Aorta (tissue), 5 donors: Measurements from ENCODE around the gene ZNF521. TPM values are rescaled to one million over a fixed set of nuclear protein-coding genes. Genes with fewer than 3 reads are reported as not detected.

Source experiments
- ATAC-seq: fragments of 200-7000 bp; cut with Tn5 transposase; one replicate; pipeline ENCODE4 v1.9.1; 2022; ENCODE audit warnings: moderate library complexity; ENCODE audit not compliant: low FRiP score
- DNase-seq, 2 donors: peaks; one replicate each; pipeline ENCODE4 v3.0.0-alpha.2; 2020
- H3K27ac ChIP-seq, 2 donors: one replicate each; pipeline ENCODE4 v1.5.1; 2013; ENCODE audit warnings: low read length in 2 of 2, mild to moderate bottlenecking in 2 of 2, moderate library complexity in 2 of 2, control low read depth in 1 of 2, inconsistent platforms in 1 of 2, low read depth in 1 of 2
- H3K27me3 ChIP-seq, 2 donors: one replicate each; pipeline ENCODE4 v1.6.1; 2013; ENCODE audit warnings: control low read depth in 1 of 2, low read length in 1 of 2, mild to moderate bottlenecking in 1 of 2, moderate library complexity in 1 of 2; ENCODE audit not compliant: insufficient read depth in 2 of 2, control insufficient read depth in 1 of 2
- H3K36me3 ChIP-seq, 2 donors: one replicate each; pipeline ENCODE4 v1.6.1; 2013; ENCODE audit warnings: control low read depth in 1 of 2, low read length in 1 of 2, mild to moderate bottlenecking in 1 of 2; ENCODE audit not compliant: insufficient read depth in 2 of 2, control insufficient read depth in 1 of 2
- H3K4me1 ChIP-seq, 2 donors: one replicate each; pipeline ENCODE4 v1.6.1; 2013; ENCODE audit warnings: low read length in 2 of 2, control low read depth in 1 of 2, mild to moderate bottlenecking in 1 of 2, moderate library complexity in 1 of 2; ENCODE audit not compliant: insufficient read depth in 2 of 2, control insufficient read depth in 1 of 2
- H3K4me3 ChIP-seq, 2 donors: one replicate each; pipeline ENCODE4 v1.5.1; 2013; ENCODE audit warnings: low read length in 2 of 2, control low read depth in 1 of 2, mild to moderate bottlenecking in 1 of 2
- H3K9me3 ChIP-seq: one replicate; pipeline ENCODE4 v1.6.1; 2013; ENCODE audit warnings: mild to moderate bottlenecking, low read length; ENCODE audit not compliant: control insufficient read depth
- WGBS, 2 donors: extraction: QIAGEN DNeasy Blood & Tissue Kit; methylation state at CpG; one replicate each; pipeline ENCODE4 v1.1.7; 2013; 5-methylcytosine and 5-hydroxymethylcytosine counted together
- intact Hi-C, 2 donors: fragments of 100-400 bp; cut with DNase I; formaldehyde crosslinking; loops; one replicate each; pipeline versions ENCODE4 v1.14.2 to v1.15.0; 2022
- polyA plus RNA-seq, 2 donors: library from polyadenylated mRNA; stranded (reverse); fragments of 200-250 nt; gene quantifications; one replicate each; pipeline ENCODE4 v1.2.3, GENCODE V29; 2013
- total RNA-seq, 2 donors: library from RNA; stranded (reverse); fragmentation: NEBNext Ultra II Directional; extraction: Animal tissue kit (Norgen Biotek cat#: 25700); gene quantifications; one replicate each; pipeline ENCODE4 v1.2.1, GENCODE V29; 2021
- donor health status: healthy with polysubstance abuse.
- donor health status: Bipolar disorder and iron deficiency.
- donor health status: DM: no; HTN: no; CAD: no.
- donor health status: DM: no; HTN: no; CAD: no.
- donor health status: DM: yes; HTN: yes; CAD: no.

The ZNF521 gene
- total and polyA plus RNA-seq, 4 donors = 0.84 to 88.7 (median 14.6) TPM

DNA sequence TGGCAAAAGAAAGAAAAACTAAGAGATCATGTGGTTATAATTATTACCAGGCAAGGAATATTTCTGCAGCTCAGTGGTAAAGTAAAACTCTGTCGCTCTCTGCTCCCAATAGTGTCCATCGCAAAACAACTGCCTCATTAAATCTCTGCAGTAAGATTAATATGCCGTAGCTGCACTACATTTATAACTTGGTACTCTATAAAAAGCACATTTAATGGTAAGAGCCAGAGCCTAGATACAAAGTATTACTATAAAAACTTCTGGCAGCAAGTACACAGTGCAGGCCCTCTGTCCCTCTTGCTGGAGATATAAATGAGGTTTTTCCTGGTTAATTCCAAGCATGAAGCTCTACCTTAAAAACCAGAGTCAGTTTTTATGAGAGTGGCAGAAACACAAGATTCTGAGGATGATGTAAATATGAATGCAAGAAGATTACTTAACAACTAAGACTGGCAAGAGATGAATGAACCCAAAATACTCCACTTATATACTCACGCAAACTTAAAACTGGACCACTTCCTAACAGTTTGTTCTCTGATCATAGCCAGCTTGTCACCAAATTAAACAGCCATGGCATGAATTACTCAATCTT lies 25.5 kb downstream of the ZNF521 start:
- no peak overlapping the region for H3K27ac ChIP-seq
- ATAC-seq (peak; percentile 9), DNase-seq (no peak)
- intact Hi-C loops = no loop called here
- H3K4me1 ChIP-seq = peaks cover 0 to 3% of the 10 kb centered on the region in 2 donors
- no peaks in the 10 kb centered on the region for H3K27me3 ChIP-seq
- no peaks in the 10 kb centered on the region for H3K9me3 ChIP-seq
- no peaks in the 10 kb centered on the region for H3K36me3 ChIP-seq
- H3K4me3 ChIP-seq = no peak overlapping the region
- 18 to 22% methylated on average over 4 of the region's 4 CpGs for WGBS, 2 donors

GRCh38 chr18:25322806-25323205 lies 29.2 kb downstream of the ZNF521 start:
- no peaks in the 10 kb centered on the region for H3K9me3 ChIP-seq
- H3K36me3 ChIP-seq = no peaks in the 10 kb centered on the region
- ATAC-seq (no peak), DNase-seq (no peak)
- peaks cover 0 to 3% of the 10 kb centered on the region in 2 donors for H3K4me1 ChIP-seq
- WGBS, 2 donors = 84 to 87% methylated on average over 4 of the region's 4 CpGs
- no peak overlapping the region for H3K27ac ChIP-seq
- H3K4me3 ChIP-seq = no peak overlapping the region
- intact Hi-C loops = no loop called here
- H3K27me3 ChIP-seq = no peaks in the 10 kb centered on the region

DNA sequence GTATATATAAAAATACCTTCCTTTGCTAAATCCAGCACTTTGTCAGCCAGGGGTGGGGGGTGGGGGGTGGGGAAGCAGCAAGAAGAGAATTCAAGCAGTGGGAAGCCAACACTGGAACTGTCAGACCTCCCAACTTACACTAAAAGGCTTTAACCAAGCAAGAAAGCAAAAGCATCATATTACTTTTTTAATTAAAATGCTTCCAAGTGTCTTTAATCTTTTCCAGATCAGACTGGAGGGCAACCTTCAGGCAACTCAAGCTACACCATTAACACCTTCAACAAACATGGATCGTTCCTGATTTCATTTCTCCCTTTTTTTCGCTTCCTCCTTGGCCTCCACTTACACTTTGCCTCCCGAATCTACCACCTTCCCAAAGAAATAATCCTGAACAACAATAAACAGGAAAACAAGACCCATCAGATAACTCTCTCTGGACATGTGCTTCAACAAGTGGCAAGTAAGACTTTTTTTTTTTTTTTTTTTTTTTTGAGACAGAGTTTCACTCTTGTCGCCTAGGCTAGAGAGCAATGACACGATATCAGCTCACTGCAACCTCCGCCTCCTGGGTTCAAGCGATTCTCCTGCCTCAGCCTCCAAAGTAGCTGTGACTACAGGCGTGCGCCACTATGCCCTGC lies 35.5 kb downstream of the ZNF521 start:
- H3K27ac ChIP-seq = no peak overlapping the region
- ATAC-seq = no peak
- no peak for DNase-seq
- H3K27me3 ChIP-seq = no peaks in the 10 kb centered on the region
- no peak overlapping the region for H3K4me3 ChIP-seq
- H3K9me3 ChIP-seq = no peaks in the 10 kb centered on the region
- H3K4me1 ChIP-seq = no peaks in the 10 kb centered on the region
- WGBS, 2 donors = 89 to 92% methylated on average over 9 of the region's 9 CpGs
- intact Hi-C loops = loop anchor here in 1 of 2 donors (10.0 kb wide), 1 partner anchor 62 kb away; no protein-coding TSS in a partner anchor
- no peaks in the 10 kb centered on the region for H3K36me3 ChIP-seq

GRCh38 chr18:25314838-25315190 lies 37.2 kb downstream of the ZNF521 start:
- no peak overlapping the region for H3K27ac ChIP-seq
- DNase-seq (no peak), ATAC-seq (no peak)
- H3K4me3 ChIP-seq = no peak overlapping the region
- H3K9me3 ChIP-seq = no peaks in the 10 kb centered on the region
- intact Hi-C loops = loop anchor here in 1 of 2 donors (10.0 kb wide), 1 partner anchor 60 kb away; no protein-coding TSS in a partner anchor
- no peaks in the 10 kb centered on the region for H3K4me1 ChIP-seq
- H3K36me3 ChIP-seq = no peaks in the 10 kb centered on the region
- H3K27me3 ChIP-seq = no peaks in the 10 kb centered on the region

DNA sequence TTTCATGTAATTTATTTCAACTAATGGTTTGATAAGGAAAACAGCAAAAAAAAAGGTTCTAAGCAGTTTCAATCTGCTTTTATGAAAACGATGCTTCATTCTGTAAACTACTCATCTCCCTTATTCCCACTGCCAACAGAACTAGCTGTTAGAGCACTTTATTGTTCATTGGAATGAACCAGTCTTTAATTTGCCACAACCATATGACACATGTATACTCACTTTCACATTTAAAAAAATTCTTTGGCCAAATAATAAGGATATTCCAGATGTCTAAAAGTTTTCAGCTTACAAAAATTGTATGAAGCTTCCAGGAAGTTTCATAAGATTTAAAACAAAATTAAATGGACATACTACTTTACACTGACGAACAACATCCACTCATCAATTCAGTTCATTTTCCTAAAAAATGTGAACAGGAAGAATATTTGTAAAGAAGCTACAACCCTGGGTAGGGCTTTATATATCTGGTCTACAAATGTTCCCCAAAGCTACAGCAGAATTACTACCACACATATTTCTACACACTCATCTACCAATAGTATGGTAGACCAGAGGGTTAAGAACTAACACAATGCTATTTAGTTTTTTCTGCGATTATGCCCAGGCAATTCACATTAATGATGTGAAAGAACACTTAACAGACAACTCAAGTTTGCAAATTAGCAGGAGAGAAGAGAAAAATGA lies 37.7 kb downstream of the ZNF521 start:
- Histone ChIP-seq H3K27me3 (no peaks in the 10 kb centered on the region), H3K36me3 (no peaks in the 10 kb centered on the region), H3K27ac (no peak overlapping the region), H3K4me1 (no peaks in the 10 kb centered on the region), H3K4me3 (no peak overlapping the region), H3K9me3 (no peaks in the 10 kb centered on the region)
- WGBS, 2 donors = 87 to 92% methylated on average over 3 of the region's 3 CpGs
- intact Hi-C loops = loop anchor here in 1 of 2 donors (10.0 kb wide), 1 partner anchor 59 kb away; no protein-coding TSS in a partner anchor
- ATAC-seq (no peak), DNase-seq (no peak)

- no peak overlapping the region for H3K27ac ChIP-seq
- no peak overlapping the region for H3K4me3 ChIP-seq
- intact Hi-C loops = loop anchor here in 1 of 2 donors (10.0 kb wide), 1 partner anchor 58 kb away; no protein-coding TSS in a partner anchor
- H3K36me3 ChIP-seq = no peaks in the 10 kb centered on the region
- H3K4me1 ChIP-seq = no peaks in the 10 kb centered on the region
- DNase-seq (no peak), ATAC-seq (no peak)
- no peaks in the 10 kb centered on the region for H3K9me3 ChIP-seq
- 11 to 18% methylated on average over 1 of the region's 1 CpG for WGBS, 2 donors
- H3K27me3 ChIP-seq = no peaks in the 10 kb centered on the region
These were observed 38.7 kb downstream of the ZNF521 start for GRCh38 chr18:25313268-25313667.

- H3K4me1 ChIP-seq = no peaks in the 10 kb centered on the region
- H3K9me3 ChIP-seq = no peaks in the 10 kb centered on the region
- DNase-seq (no peak), ATAC-seq (no peak)
- H3K4me3 ChIP-seq = no peak overlapping the region
- no peaks in the 10 kb centered on the region for H3K27me3 ChIP-seq
- H3K36me3 ChIP-seq = no peaks in the 10 kb centered on the region
- H3K27ac ChIP-seq = no peak overlapping the region
- intact Hi-C loops = loop anchor here in 1 of 2 donors (10.0 kb wide), 1 partner anchor 55 kb away; no protein-coding TSS in a partner anchor
These were observed 41.9 kb downstream of the ZNF521 start for GRCh38 chr18:25310045-25310444.

- 90 to 95% methylated on average over 3 of the region's 3 CpGs for WGBS, 2 donors
- ATAC-seq = no peak
- H3K4me3 ChIP-seq = no peak overlapping the region
- no peaks in the 10 kb centered on the region for H3K27me3 ChIP-seq
- no peaks in the 10 kb centered on the region for H3K4me1 ChIP-seq
- no peak overlapping the region for H3K27ac ChIP-seq
- H3K36me3 ChIP-seq = no peaks in the 10 kb centered on the region
- no peaks in the 10 kb centered on the region for H3K9me3 ChIP-seq
- DNase-seq = no peak
- intact Hi-C loops = loop anchor here in 1 of 2 donors (10.0 kb wide), 1 partner anchor 134 kb away; no protein-coding TSS in a partner anchor
These were observed 43.6 kb downstream of the ZNF521 start for GRCh38 chr18:25308381-25308780.
